ENCODE data around the gene MUC20. TPM values are rescaled to one million over a fixed set of nuclear protein-coding genes. Genes with fewer than 3 reads are reported as not detected.

MUC20 gene
- polyA plus RNA-seq, 1 donor (not counting 4 experiments of a cell fraction or from before 2014, with no cell fraction given): 0.21 TPM

GRCh38 chr3:195766671-195767070 is 45.9 kb downstream of the MUC20 start:
- Histone ChIP-seq H3K79me2 (ENCODE audit: control insufficient read depth, insufficient read depth, low read length) (no peaks in the 10 kb centered on the region), H3K27ac (ENCODE audit: control insufficient read depth, insufficient read depth, low read length) (no peak overlapping the region), H3K4me3 (ENCODE audit: control insufficient read depth in 2 of 3, extremely low read depth in 1 of 3, insufficient read depth in 2 of 3, low read depth in 1 of 3, low read length in 3 of 3) (no peak overlapping the region), H3K36me3 (ENCODE audit: control insufficient read depth in 2 of 2, extremely low read depth in 1 of 2, insufficient read depth in 2 of 2, low read length in 2 of 2) (no peaks in the 10 kb centered on the region), H3K27me3 (ENCODE audit: control insufficient read depth, extremely low read depth, insufficient read depth, low read length) (peaks cover 12% of the 10 kb centered on the region), H3K4me1 (ENCODE audit: control insufficient read depth, extremely low read depth, insufficient read depth, low read length) (no peaks in the 10 kb centered on the region), H3K9me3 (ENCODE audit: control insufficient read depth, low read depth, low read length) (no peaks in the 10 kb centered on the region), H3K9ac (ENCODE audit: control insufficient read depth, extremely low read depth, insufficient read depth, low read length) (no peak overlapping the region), H3K9me1 (ENCODE audit: control insufficient read depth, extremely low read depth, insufficient read depth, low read length) (no peaks in the 10 kb centered on the region), H4K20me1 (ENCODE audit: control insufficient read depth, extremely low read depth, insufficient read depth, low read length) (no peaks in the 10 kb centered on the region), H2AFZ (ENCODE audit: control insufficient read depth, low read length) (no peak overlapping the region), H3K4me2 (ENCODE audit: control insufficient read depth, extremely low read depth, insufficient read depth, low read depth, low read length) (no peak overlapping the region)
- TF ChIP-seq, protein P1, sequence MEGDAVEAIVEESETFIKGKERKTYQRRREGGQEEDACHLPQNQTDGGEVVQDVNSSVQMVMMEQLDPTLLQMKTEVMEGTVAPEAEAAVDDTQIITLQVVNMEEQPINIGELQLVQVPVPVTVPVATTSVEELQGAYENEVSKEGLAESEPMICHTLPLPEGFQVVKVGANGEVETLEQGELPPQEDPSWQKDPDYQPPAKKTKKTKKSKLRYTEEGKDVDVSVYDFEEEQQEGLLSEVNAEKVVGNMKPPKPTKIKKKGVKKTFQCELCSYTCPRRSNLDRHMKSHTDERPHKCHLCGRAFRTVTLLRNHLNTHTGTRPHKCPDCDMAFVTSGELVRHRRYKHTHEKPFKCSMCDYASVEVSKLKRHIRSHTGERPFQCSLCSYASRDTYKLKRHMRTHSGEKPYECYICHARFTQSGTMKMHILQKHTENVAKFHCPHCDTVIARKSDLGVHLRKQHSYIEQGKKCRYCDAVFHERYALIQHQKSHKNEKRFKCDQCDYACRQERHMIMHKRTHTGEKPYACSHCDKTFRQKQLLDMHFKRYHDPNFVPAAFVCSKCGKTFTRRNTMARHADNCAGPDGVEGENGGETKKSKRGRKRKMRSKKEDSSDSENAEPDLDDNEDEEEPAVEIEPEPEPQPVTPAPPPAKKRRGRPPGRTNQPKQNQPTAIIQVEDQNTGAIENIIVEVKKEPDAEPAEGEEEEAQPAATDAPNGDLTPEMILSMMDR (optimal IDR thresholded peaks at IDR 0.05 in 1 of 3, IDR thresholded peaks at IDR 0.05 in 1 of 3, conservative IDR thresholded peaks at IDR 0.05 in 1 of 3; ENCODE audit: extremely low read depth in 1 of 3, insufficient read depth in 2 of 3, low read length in 3 of 3): no peak
- TF ChIP-seq EZH2 (IDR thresholded peaks at IDR 0.05; ENCODE audit: low read length): no peak
- dilution Hi-C loops (cut with MboI; ENCODE audit: extremely low pct_ligation_motif_present, low sequenced_read_pairs): no loop called here
- FAIRE-seq (no peak), DNase-seq (ENCODE audit: low read depth, low spot score) (no peak)

- Histone ChIP-seq H3K36me3 (ENCODE audit: control insufficient read depth in 2 of 2, extremely low read depth in 1 of 2, insufficient read depth in 2 of 2, low read length in 2 of 2) (no peaks in the 10 kb centered on the region), H3K27ac (ENCODE audit: control insufficient read depth, insufficient read depth, low read length) (no peak overlapping the region), H3K4me1 (ENCODE audit: control insufficient read depth, extremely low read depth, insufficient read depth, low read length) (no peaks in the 10 kb centered on the region), H3K9me1 (ENCODE audit: control insufficient read depth, extremely low read depth, insufficient read depth, low read length) (no peaks in the 10 kb centered on the region), H3K27me3 (ENCODE audit: control insufficient read depth, extremely low read depth, insufficient read depth, low read length) (peaks cover 6% of the 10 kb centered on the region), H3K4me2 (ENCODE audit: control insufficient read depth, extremely low read depth, insufficient read depth, low read depth, low read length) (no peak overlapping the region), H3K4me3 (ENCODE audit: control insufficient read depth in 2 of 3, extremely low read depth in 1 of 3, insufficient read depth in 2 of 3, low read depth in 1 of 3, low read length in 3 of 3) (no peak overlapping the region), H3K9ac (ENCODE audit: control insufficient read depth, extremely low read depth, insufficient read depth, low read length) (no peak overlapping the region), H4K20me1 (ENCODE audit: control insufficient read depth, extremely low read depth, insufficient read depth, low read length) (no peaks in the 10 kb centered on the region), H2AFZ (ENCODE audit: control insufficient read depth, low read length) (no peak overlapping the region), H3K79me2 (ENCODE audit: control insufficient read depth, insufficient read depth, low read length) (no peaks in the 10 kb centered on the region), H3K9me3 (ENCODE audit: control insufficient read depth, low read depth, low read length) (no peaks in the 10 kb centered on the region)
- no peak for DNase-seq (ENCODE audit: low read depth, low spot score)
- TF ChIP-seq, protein P1 (optimal IDR thresholded peaks at IDR 0.05 in 1 of 3, IDR thresholded peaks at IDR 0.05 in 1 of 3, conservative IDR thresholded peaks at IDR 0.05 in 1 of 3; ENCODE audit: extremely low read depth in 1 of 3, insufficient read depth in 2 of 3, low read length in 3 of 3): no peak
- no peak for TF ChIP-seq EZH2 (IDR thresholded peaks at IDR 0.05; ENCODE audit: low read length)
- no peak for FAIRE-seq
- dilution Hi-C loops (cut with MboI; ENCODE audit: extremely low pct_ligation_motif_present, low sequenced_read_pairs): no loop called here
Observed at GRCh38 chr3:195767792-195768191, 47.0 kb downstream of the MUC20 start.

Measured in keratinocyte (primary cell).